CD8-positive, alpha-beta memory T cell (primary cell): ENCODE data around the gene NFATC3. TPM values are rescaled to one million over a fixed set of nuclear protein-coding genes. Genes with fewer than 3 reads are reported as not detected.
"Not testable (repeated sequence)": the region's sequence is repeated elsewhere in the genome, so short reads cannot be mapped to it uniquely, and the experiment has no call there.

Experiments used
- CTCF ChIA-PET: fragments of 350-600 bp; sonication (Branson Sonifier 250); formaldehyde crosslinking; loops from one replicate; lab custom pipeline; 2021; ENCODE audit warnings: antibody characterized with exemption; lab: Charles Lee
- POLR2A ChIA-PET: fragments of 350-600 bp; sonication (Branson Sonifier 250); formaldehyde crosslinking; loops from one replicate; lab custom pipeline; 2021; ENCODE audit warnings: antibody characterized with exemption; lab: Charles Lee
- DNase-seq, 5 donors: peaks; one replicate each; pipeline versions ENCODE4 v3.0.0 to v3.0.0-alpha.2; 2020 to 2022; ENCODE audit warnings: mixed read lengths in 1 of 5
- H3K27ac ChIP-seq: one replicate; pipeline ENCODE4 v1.7.0; 2013; ENCODE audit warnings: low read depth, mild to moderate bottlenecking, low read length, moderate library complexity
- H3K27me3 ChIP-seq: 2 replicates; pipeline ENCODE4 v1.7.0; 2013; ENCODE audit warnings: low read length, mild to moderate bottlenecking; ENCODE audit not compliant: insufficient read depth, poor library complexity, severe bottlenecking
- H3K36me3 ChIP-seq: 2 replicates; pipeline ENCODE4 v1.7.0; 2013; ENCODE audit warnings: mild to moderate bottlenecking, low read length, moderate library complexity; ENCODE audit not compliant: insufficient read depth
- H3K4me1 ChIP-seq: 2 replicates; pipeline ENCODE4 v1.7.0; 2013; ENCODE audit warnings: mild to moderate bottlenecking, low read length, moderate library complexity; ENCODE audit not compliant: insufficient read depth
- H3K4me3 ChIP-seq: 2 replicates; pipeline ENCODE4 v1.7.0; 2013; ENCODE audit warnings: mild to moderate bottlenecking, low read length
- H3K9me3 ChIP-seq: 2 replicates; pipeline ENCODE4 v1.7.0; 2013; ENCODE audit warnings: mild to moderate bottlenecking, low read length
- H3K27ac Mint-ChIP-seq, 8 donors: one replicate each; pipeline ENCODE4 v1.8.0; 2020 to 2021; ENCODE audit warnings: mixed read lengths in 8 of 8, mild to moderate bottlenecking in 6 of 8, inconsistent platforms in 3 of 8, moderate library complexity in 3 of 8
- H3K27me3 Mint-ChIP-seq, 2 donors: one replicate each; pipeline ENCODE4 v1.8.0; 2020 to 2021; ENCODE audit warnings: mixed read lengths in 2 of 2, mild to moderate bottlenecking in 1 of 2, moderate library complexity in 1 of 2
- H3K36me3 Mint-ChIP-seq, 3 donors: one replicate each; pipeline ENCODE4 v1.8.0; 2020 to 2021; ENCODE audit warnings: mixed read lengths in 3 of 3, inconsistent platforms in 1 of 3, mild to moderate bottlenecking in 1 of 3
- H3K4me1 Mint-ChIP-seq, 3 donors: one replicate each; pipeline ENCODE4 v1.8.0; 2020 to 2021; ENCODE audit warnings: mixed read lengths in 3 of 3, inconsistent platforms in 1 of 3, mild to moderate bottlenecking in 1 of 3
- H3K4me3 Mint-ChIP-seq, 7 donors: one replicate each; pipeline ENCODE4 v1.8.0; 2020 to 2021; ENCODE audit warnings: mixed read lengths in 7 of 7, mild to moderate bottlenecking in 6 of 7, moderate library complexity in 4 of 7, inconsistent platforms in 2 of 7
- H3K9me3 Mint-ChIP-seq, 5 donors: one replicate each; pipeline ENCODE4 v1.8.0; 2020 to 2022; ENCODE audit warnings: mixed read lengths in 5 of 5, mild to moderate bottlenecking in 3 of 5, moderate library complexity in 2 of 5, inconsistent platforms in 1 of 5
- polyA plus RNA-seq: library from polyadenylated mRNA; unstranded; fragments of 300-500 nt; fragmentation: Illumina TruSeq; gene quantifications from one replicate; pipeline ENCODE4 v1.2.3, GENCODE V29; 2021
- total RNA-seq, 2 experiments: library from RNA; stranded (reverse); gene quantifications; one replicate each; pipeline ENCODE4 v1.2.3, GENCODE V29; 2021

Gene NFATC3
- total and polyA plus RNA-seq, 3 experiments from 2014 or later, result 91.1 to 120 (median 95.9) TPM

DNA sequence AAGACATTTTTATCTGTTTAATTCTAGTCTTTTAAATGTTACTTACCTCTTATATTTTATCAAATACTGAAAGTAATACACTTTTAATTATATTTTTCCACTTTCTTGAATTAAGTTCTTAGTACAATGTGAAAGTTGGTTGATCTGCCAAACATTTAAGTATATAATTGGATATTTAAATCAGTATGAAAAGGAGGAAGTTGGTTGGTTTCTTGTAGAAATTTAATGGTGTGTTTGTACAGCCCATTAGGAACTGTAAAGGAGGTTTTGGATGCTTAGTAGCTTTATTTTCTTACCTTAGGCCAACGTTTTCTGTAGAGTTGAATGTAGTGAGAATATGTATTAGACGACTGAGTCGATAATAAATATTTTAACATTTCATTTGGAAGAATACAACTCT lies 5.4 kb downstream of the NFATC3 start:
- CTCF ChIA-PET, result interaction anchor here (0.8 to 4.7 kb wide), 3 partner anchors 15 to 27 kb away, joined by 3 to 22 read pairs (median 3); no protein-coding TSS in a partner anchor
- H3K27me3 ChIP-seq, result no peaks in the 10 kb centered on the region
- peaks cover 81% of the 10 kb centered on the region for H3K4me1 ChIP-seq
- no peaks in the 10 kb centered on the region for H3K9me3 ChIP-seq
- Mint-ChIP-seq H3K4me3 (peak overlapping the region; percentile 40 to 83 (median 72)), H3K9me3 (no peaks in the 10 kb centered on the region), H3K27me3 (no peaks in the 10 kb centered on the region), H3K36me3 (peaks cover 0 to 12% (median 0%) of the 10 kb centered on the region in 3 donors), H3K27ac (peak overlapping the region; percentile 35 to 92 (median 76)), H3K4me1 (peaks cover 73 to 84% (median 81%) of the 10 kb centered on the region in 3 donors)
- H3K4me3 ChIP-seq, result peak overlapping the region; percentile 25
- POLR2A ChIA-PET, result no interaction called here
- H3K36me3 ChIP-seq, result no peaks in the 10 kb centered on the region
- no peak overlapping the region for H3K27ac ChIP-seq
- no peak for DNase-seq

DNA sequence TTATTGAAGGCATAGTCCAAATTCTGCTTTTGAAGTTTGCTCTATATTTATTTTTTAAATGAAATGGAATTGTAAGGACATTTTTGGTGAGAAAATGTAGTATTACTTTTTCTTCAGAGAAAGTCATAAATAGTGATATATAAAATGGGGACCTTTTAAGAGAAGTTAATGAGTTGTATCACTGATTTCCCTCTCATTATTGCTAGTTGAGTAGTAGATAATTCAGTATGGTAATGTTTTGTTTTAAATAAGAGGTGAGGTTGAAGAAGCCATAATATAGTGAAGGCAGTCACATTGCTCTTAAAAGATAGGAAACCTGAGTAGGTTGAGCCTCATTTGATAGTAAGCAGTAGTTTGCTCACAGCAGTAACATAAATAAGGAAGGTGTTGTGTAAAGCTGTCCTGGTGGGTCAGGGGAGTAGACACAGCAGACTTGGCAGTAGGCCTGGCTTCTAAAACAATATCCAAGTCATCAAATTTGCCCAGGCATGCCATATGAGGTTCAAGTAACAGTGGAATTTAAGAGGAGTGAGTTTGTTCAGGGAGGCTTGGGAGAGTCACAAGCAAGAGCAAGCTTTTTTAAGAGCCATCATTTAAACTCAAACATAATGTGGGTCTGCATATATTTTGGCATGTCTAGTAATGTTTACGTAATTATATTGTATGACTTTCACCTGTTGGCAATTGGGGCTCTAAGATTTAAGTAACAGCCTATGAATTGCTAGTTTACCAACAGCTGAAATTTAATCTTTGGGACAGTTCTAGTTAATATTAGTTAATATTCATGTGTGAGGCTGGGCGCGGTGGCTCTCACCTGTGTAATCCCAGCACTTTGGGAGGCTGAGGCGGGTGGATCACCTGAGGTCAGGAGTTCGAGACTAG lies 6.5 kb downstream of the NFATC3 start:
- H3K36me3 Mint-ChIP-seq, result peaks cover 0 to 3% (median 0%) of the 10 kb centered on the region in 3 donors
- CTCF ChIA-PET, result interaction anchor here (1.2 to 4.7 kb wide), 7 partner anchors 16 to 125 kb away, joined by 3 to 22 read pairs (median 4); no protein-coding TSS in a partner anchor
- H3K27me3 Mint-ChIP-seq, result no peaks in the 10 kb centered on the region
- POLR2A ChIA-PET, result interaction anchor here (1.5 kb wide), 1 partner anchor 137 kb away, joined by 7 read pairs; no protein-coding TSS in a partner anchor
- no peaks in the 10 kb centered on the region for H3K36me3 ChIP-seq
- no peaks in the 10 kb centered on the region for H3K9me3 ChIP-seq
- no peak overlapping the region for H3K4me3 ChIP-seq
- peak overlapping the region; percentile 22 for H3K27ac ChIP-seq
- H3K4me1 Mint-ChIP-seq, result peaks cover 83 to 93% (median 91%) of the 10 kb centered on the region in 3 donors
- H3K27me3 ChIP-seq, result no peaks in the 10 kb centered on the region
- DNase-seq, result no peak
- H3K4me1 ChIP-seq, result peaks cover 91% of the 10 kb centered on the region
- H3K4me3 Mint-ChIP-seq, result peak overlapping the region in 6 of 7 donors; percentile 53 to 75 (median 60)
- H3K27ac Mint-ChIP-seq, result peak overlapping the region; percentile 41 to 76 (median 67)
- H3K9me3 Mint-ChIP-seq, result no peaks in the 10 kb centered on the region

DNA sequence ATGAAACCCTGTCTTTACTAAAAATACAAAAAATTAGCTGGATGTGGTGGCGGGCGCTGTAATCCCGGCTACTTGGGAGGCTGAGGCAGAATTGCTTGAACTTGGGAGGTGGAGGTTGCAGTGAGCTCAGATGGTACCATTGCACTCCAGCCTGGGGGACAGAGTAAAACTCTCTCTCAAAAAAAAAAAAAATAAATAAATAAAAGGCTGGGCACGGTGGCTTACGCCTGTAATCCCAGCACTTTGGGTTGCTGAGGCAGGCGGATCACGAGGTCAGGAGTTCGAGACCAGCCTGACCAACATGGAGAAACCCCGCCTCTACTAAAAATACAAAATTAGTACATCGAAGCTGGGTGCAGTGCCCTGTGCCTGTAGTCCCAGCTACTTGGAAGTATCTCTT lies 7.1 kb downstream of the NFATC3 start:
- not testable (repeated sequence) for H3K4me3 ChIP-seq, H3K36me3 Mint-ChIP-seq, H3K27me3 ChIP-seq, H3K9me3 Mint-ChIP-seq, H3K36me3 ChIP-seq, H3K27me3 Mint-ChIP-seq, H3K27ac ChIP-seq, DNase-seq, H3K9me3 ChIP-seq
- POLR2A ChIA-PET, result interaction anchor here (1.5 kb wide), 1 partner anchor 136 kb away, joined by 7 read pairs; no protein-coding TSS in a partner anchor
- peak overlapping the region in 4 of 8 donors; percentile 47 to 76 (median 76) for H3K27ac Mint-ChIP-seq
- CTCF ChIA-PET, result interaction anchor here (1.3 to 4.7 kb wide), 7 partner anchors 17 to 125 kb away, joined by 3 to 22 read pairs (median 4); no protein-coding TSS in a partner anchor
- peak overlapping the region in 3 of 7 donors; percentile 33 to 64 (median 53) for H3K4me3 Mint-ChIP-seq
- peaks cover 93% of the 10 kb centered on the region for H3K4me1 ChIP-seq
- peaks cover 85 to 94% (median 92%) of the 10 kb centered on the region in 3 donors for H3K4me1 Mint-ChIP-seq

DNA sequence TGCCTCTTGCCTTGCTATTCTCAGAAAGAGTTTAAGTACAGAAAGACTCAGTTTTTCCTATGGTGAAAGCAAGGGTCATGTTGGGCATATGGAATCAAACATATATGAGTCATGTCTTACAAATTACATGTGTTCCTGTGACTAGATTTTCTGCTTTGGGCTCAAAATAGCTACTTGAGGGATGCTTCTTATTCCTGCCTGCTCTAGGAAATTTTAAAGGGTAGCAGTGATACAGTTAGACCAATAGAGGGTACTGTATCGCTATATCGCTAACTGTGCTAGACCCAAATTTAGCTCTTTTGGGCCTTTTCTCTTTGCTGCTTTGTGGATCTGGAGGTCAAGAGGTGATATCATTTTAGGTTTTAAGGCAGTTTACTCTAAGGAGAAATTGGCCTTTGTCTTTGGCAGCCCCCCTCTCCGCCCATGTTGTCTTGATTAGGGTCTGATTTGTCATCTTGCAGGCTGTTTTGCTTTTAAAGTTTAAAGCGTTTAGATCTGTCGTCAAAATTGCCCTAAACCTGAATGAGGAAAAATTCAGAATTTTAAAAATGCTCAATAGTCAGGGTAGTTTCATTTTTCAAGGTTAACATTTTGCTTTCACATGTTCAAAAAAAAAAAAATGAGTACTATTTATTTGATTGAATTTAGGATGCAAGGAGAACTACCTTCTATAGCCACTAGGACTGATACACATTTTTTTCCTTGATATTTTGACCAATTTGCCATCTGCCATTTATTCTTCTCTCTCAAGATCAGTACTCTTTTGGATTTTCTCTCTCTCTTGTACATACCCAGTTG lies 8.8 kb downstream of the NFATC3 start:
- ChIA-PET POLR2A (interaction anchor here (0.6 kb wide), 2 partner anchors 53 to 1489 kb away, joined by 3 to 4 read pairs; no protein-coding TSS in a partner anchor), CTCF (interaction anchor here (0.7 to 4.7 kb wide), 18 partner anchors 9 to 135 kb away, joined by 3 to 22 read pairs (median 4); partner anchors contain the start of gene NFATC3)
- H3K4me1 Mint-ChIP-seq, result peaks cover 85 to 95% (median 93%) of the 10 kb centered on the region in 3 donors
- H3K36me3 Mint-ChIP-seq, result peaks cover 0 to 5% (median 4%) of the 10 kb centered on the region in 3 donors
- H3K4me3 Mint-ChIP-seq, result peak overlapping the region in 6 of 7 donors; percentile 29 to 63 (median 44)
- no peaks in the 10 kb centered on the region for H3K27me3 Mint-ChIP-seq
- no peaks in the 10 kb centered on the region for H3K9me3 ChIP-seq
- no peaks in the 10 kb centered on the region for H3K9me3 Mint-ChIP-seq
- H3K4me1 ChIP-seq, result peaks cover 88% of the 10 kb centered on the region
- H3K36me3 ChIP-seq, result no peaks in the 10 kb centered on the region
- peak in 2 of 5 donors; percentile 30 to 48 for DNase-seq
- no peak overlapping the region for H3K4me3 ChIP-seq
- peak overlapping the region; percentile 30 to 91 (median 82) for H3K27ac Mint-ChIP-seq
- H3K27me3 ChIP-seq, result no peaks in the 10 kb centered on the region
- no peak overlapping the region for H3K27ac ChIP-seq

DNA sequence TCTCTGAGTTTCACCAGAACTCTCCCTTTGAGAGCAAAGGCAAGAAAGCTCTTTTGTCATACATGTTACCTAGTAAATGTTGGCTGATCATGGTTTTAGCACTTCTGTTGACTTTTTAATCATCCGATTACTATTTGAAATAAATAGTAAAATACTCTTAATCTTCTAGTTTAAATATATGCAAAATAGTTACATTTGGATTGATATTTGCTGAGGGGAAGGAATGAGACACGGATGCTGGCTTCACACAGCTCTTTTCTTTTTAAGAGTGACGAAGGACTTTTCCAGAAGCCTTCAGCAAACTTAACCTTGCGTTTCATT lies 9.4 kb downstream of the NFATC3 start:
- ChIA-PET CTCF (interaction anchor here (1.1 to 4.7 kb wide), 6 partner anchors 10 to 135 kb away, joined by 3 to 22 read pairs (median 11); partner anchors contain the start of gene NFATC3), POLR2A (no interaction called here)
- H3K4me1 Mint-ChIP-seq, result peaks cover 80 to 93% (median 93%) of the 10 kb centered on the region in 3 donors
- Histone ChIP-seq H3K4me3 (no peak overlapping the region), H3K9me3 (no peaks in the 10 kb centered on the region), H3K4me1 (peaks cover 83% of the 10 kb centered on the region), H3K36me3 (no peaks in the 10 kb centered on the region), H3K27ac (no peak overlapping the region), H3K27me3 (no peaks in the 10 kb centered on the region)
- H3K4me3 Mint-ChIP-seq, result peak overlapping the region in 5 of 7 donors; percentile 40 to 63 (median 47)
- H3K36me3 Mint-ChIP-seq, result peaks cover 0 to 6% (median 4%) of the 10 kb centered on the region in 3 donors
- H3K27ac Mint-ChIP-seq, result peak overlapping the region; percentile 31 to 86 (median 70)
- H3K27me3 Mint-ChIP-seq, result no peaks in the 10 kb centered on the region
- H3K9me3 Mint-ChIP-seq, result no peaks in the 10 kb centered on the region
- DNase-seq, result no peak

DNA sequence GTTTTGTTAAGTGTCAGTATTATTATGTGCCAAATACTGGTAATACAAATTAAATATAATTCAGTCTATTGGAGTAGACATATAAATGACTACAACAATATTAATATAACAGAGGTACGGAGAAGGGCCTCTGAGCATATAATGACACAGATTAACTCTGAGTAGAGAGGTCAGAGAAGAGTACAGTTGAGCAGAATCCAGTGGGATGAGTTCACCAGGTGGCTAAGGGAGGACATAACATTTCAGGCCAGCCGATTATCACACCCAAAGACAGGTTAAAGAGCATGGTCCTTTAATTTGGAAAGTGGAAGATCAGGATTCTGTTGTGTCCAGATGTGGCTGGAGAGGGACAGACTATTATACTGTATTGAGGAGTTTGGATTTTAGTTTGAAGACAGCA lies 11.3 kb downstream of the NFATC3 start:
- Mint-ChIP-seq H3K27me3 (no peaks in the 10 kb centered on the region), H3K9me3 (no peaks in the 10 kb centered on the region), H3K4me3 (peak overlapping the region in 3 of 7 donors; percentile 0 to 15 (median 0)), H3K27ac (peak overlapping the region in 7 of 8 donors; percentile 5 to 92 (median 48)), H3K36me3 (peaks cover 0 to 8% (median 4%) of the 10 kb centered on the region in 3 donors), H3K4me1 (peaks cover 76 to 92% (median 90%) of the 10 kb centered on the region in 3 donors)
- Histone ChIP-seq H3K27me3 (no peaks in the 10 kb centered on the region), H3K4me3 (no peak overlapping the region), H3K27ac (no peak overlapping the region), H3K9me3 (no peaks in the 10 kb centered on the region), H3K4me1 (peaks cover 76% of the 10 kb centered on the region), H3K36me3 (no peaks in the 10 kb centered on the region)
- POLR2A ChIA-PET, result interaction anchor here (1.3 kb wide), 1 partner anchor 11 kb away, joined by 3 read pairs; the partner anchor contains the start of gene NFATC3
- no peak for DNase-seq
- CTCF ChIA-PET, result interaction anchor here (1.0 to 3.2 kb wide), 3 partner anchors 12 to 56 kb away, joined by 3 to 11 read pairs (median 5); partner anchors contain the start of gene NFATC3

DNA sequence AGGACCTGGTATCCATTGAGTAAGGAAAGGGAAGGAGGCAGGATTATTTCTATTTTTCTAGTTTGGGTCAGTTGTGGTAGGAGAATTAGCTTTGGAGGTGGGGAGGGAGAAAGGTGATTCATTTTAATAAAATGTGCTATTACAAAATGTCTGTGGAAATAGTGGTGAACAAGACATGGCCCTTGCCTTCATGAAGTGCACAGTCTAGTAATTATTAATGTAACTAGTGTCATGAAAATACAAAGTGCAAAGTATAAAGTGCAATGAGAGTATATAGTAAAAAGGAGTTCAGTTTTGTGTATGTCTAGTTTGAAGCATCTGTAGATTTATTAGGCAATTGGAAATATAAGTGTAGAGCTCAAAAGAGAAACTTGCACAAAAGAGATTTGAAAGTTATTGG lies 11.9 kb downstream of the NFATC3 start:
- H3K36me3 ChIP-seq, result no peaks in the 10 kb centered on the region
- H3K27ac Mint-ChIP-seq, result peak overlapping the region; percentile 6 to 92 (median 57)
- peaks cover 74 to 92% (median 89%) of the 10 kb centered on the region in 3 donors for H3K4me1 Mint-ChIP-seq
- no peak overlapping the region for H3K27ac ChIP-seq
- no peaks in the 10 kb centered on the region for H3K27me3 ChIP-seq
- H3K4me1 ChIP-seq, result peaks cover 75% of the 10 kb centered on the region
- H3K27me3 Mint-ChIP-seq, result no peaks in the 10 kb centered on the region
- no peaks in the 10 kb centered on the region for H3K9me3 ChIP-seq
- H3K4me3 Mint-ChIP-seq, result peak overlapping the region in 5 of 7 donors; percentile 0 to 39 (median 4)
- H3K9me3 Mint-ChIP-seq, result no peaks in the 10 kb centered on the region
- no peak for DNase-seq
- ChIA-PET POLR2A (interaction anchor here (1.3 kb wide), 1 partner anchor 12 kb away, joined by 3 read pairs; the partner anchor contains the start of gene NFATC3), CTCF (interaction anchor here (1.3 kb wide), 1 partner anchor 12 kb away, joined by 5 read pairs; the partner anchor contains the start of gene NFATC3)
- H3K4me3 ChIP-seq, result no peak overlapping the region
- peaks cover 0 to 8% (median 5%) of the 10 kb centered on the region in 3 donors for H3K36me3 Mint-ChIP-seq
